ENCODE measurements around the gene MMP1. TPM values are rescaled to one million over a fixed set of nuclear protein-coding genes. Genes with fewer than 3 reads are reported as not detected.

MMP1 gene
- total RNA-seq, 3 donors from 2014 or later (not counting 1 experiment from before 2014, with no cell fraction given): not detected

DNA sequence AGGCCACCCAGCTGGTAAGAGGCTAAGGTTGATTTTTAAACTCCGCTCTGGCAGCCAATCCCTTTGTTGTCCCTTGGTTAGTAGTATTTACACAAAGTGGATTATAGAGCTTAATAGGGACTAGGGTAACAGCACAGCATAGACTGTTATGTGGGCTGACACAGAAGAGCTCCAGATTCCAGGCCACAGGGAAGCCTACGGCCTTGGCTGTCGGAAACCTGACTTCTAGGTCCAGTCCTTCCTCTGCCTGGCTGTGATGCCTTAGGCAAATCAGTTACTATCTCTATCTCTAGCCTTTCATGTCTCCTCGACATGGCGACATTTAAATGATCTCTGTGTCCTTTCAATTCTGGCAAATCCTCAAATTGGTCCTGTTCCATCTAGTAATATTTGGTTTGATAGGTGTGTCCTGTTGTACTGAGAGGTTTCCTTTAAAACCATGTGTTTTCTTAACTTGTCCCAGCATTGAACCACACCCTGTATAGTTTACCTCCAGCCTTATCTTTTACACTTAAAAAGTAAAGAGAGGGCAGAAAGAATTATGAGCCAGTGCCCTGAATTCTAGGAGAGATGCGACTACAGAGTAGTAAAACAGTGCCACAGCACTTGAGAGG lies 4.2 kb downstream of the MMP1 start:
- no peak overlapping the region for H3K4me3 ChIP-seq (ENCODE audit: low read length)
- no peaks in the 10 kb centered on the region for H3K9me3 Mint-ChIP-seq
- no peak overlapping the region for H3K27ac ChIP-seq (ENCODE audit: low read length)
- no peaks in the 10 kb centered on the region for H3K9me3 ChIP-seq (ENCODE audit: control insufficient read depth, insufficient read depth, low read length)
- no peaks in the 10 kb centered on the region for H3K4me1 Mint-ChIP-seq
- no peak overlapping the region for H3K4me3 Mint-ChIP-seq
- intact Hi-C loops (cut with micrococcal nuclease): no loop called here
- TF ChIP-seq, protein P1, sequence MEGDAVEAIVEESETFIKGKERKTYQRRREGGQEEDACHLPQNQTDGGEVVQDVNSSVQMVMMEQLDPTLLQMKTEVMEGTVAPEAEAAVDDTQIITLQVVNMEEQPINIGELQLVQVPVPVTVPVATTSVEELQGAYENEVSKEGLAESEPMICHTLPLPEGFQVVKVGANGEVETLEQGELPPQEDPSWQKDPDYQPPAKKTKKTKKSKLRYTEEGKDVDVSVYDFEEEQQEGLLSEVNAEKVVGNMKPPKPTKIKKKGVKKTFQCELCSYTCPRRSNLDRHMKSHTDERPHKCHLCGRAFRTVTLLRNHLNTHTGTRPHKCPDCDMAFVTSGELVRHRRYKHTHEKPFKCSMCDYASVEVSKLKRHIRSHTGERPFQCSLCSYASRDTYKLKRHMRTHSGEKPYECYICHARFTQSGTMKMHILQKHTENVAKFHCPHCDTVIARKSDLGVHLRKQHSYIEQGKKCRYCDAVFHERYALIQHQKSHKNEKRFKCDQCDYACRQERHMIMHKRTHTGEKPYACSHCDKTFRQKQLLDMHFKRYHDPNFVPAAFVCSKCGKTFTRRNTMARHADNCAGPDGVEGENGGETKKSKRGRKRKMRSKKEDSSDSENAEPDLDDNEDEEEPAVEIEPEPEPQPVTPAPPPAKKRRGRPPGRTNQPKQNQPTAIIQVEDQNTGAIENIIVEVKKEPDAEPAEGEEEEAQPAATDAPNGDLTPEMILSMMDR (IDR thresholded peaks at IDR 0.05): no peak
- WGBS (ENCODE audit: insufficient coverage): 87% methylated on average over 6 of the region's 6 CpGs
- H3K27me3 Mint-ChIP-seq (ENCODE audit: low read depth in 2 of 2): no peaks in the 10 kb centered on the region
- no peaks in the 10 kb centered on the region for H3K36me3 ChIP-seq (ENCODE audit: control insufficient read depth, insufficient read depth, low read length)
- H3K27me3 ChIP-seq (ENCODE audit: control insufficient read depth, insufficient read depth, low read length): no peaks in the 10 kb centered on the region
- no peaks in the 10 kb centered on the region for H3K4me1 ChIP-seq (ENCODE audit: control insufficient read depth, insufficient read depth, low read length)
- no peak for ATAC-seq
- no peak for DNase-seq
- H3K27ac Mint-ChIP-seq: no peak overlapping the region
- H3K36me3 Mint-ChIP-seq: no peaks in the 10 kb centered on the region

GRCh38 chr11:102792604-102793003 lies 5.4 kb downstream of the MMP1 start:
- Mint-ChIP-seq H3K4me1 (no peaks in the 10 kb centered on the region), H3K36me3 (no peaks in the 10 kb centered on the region), H3K9me3 (no peaks in the 10 kb centered on the region), H3K27me3 (ENCODE audit: low read depth in 2 of 2) (no peaks in the 10 kb centered on the region), H3K4me3 (no peak overlapping the region), H3K27ac (no peak overlapping the region)
- ATAC-seq (no peak), DNase-seq (no peak)
- Histone ChIP-seq H3K27ac (ENCODE audit: low read length) (no peak overlapping the region), H3K36me3 (ENCODE audit: control insufficient read depth, insufficient read depth, low read length) (no peaks in the 10 kb centered on the region), H3K27me3 (ENCODE audit: control insufficient read depth, insufficient read depth, low read length) (no peaks in the 10 kb centered on the region), H3K4me3 (ENCODE audit: low read length) (no peak overlapping the region), H3K4me1 (ENCODE audit: control insufficient read depth, insufficient read depth, low read length) (no peaks in the 10 kb centered on the region), H3K9me3 (ENCODE audit: control insufficient read depth, insufficient read depth, low read length) (no peaks in the 10 kb centered on the region)
- TF ChIP-seq, protein P1 (IDR thresholded peaks at IDR 0.05): no peak
- 83% methylated on average over 5 of the region's 5 CpGs for WGBS (ENCODE audit: insufficient coverage)
- intact Hi-C loops (cut with micrococcal nuclease): no loop called here

DNA sequence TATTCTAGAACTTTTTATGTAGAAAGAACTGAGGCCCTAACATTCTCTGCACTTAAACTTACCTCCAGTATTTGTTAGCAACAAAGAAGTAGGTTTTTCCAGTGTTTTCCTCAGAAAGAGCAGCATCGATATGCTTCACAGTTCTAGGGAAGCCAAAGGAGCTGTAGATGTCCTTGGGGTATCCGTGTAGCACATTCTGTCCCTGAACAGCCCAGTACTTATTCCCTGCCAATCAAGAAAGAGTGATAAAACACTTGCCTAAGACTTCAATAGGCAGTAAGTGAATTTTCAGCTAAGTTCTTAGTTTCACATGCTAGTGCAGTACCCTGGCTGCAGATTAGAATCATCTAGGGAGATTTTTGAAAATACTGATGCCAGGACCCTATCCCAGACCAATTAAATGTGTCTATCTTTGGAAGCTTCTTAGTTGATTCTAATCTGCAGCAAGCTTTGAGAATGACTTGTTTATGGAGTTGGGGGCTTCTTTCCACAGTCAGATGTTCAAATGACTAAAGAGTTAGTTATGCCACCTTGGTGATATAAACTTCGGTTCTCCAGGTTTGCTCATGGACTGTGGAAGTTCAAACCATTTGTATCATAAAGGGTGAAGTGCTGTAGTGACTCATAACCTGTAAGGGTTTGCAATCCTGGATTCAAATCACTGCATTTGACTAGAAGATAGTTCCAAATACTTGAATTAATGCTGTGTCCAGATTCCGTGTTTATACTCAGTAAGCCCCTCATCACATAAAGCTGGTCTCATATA lies 6.5 kb downstream of the MMP1 start:
- no peak overlapping the region for H3K4me3 Mint-ChIP-seq
- no peaks in the 10 kb centered on the region for H3K9me3 Mint-ChIP-seq
- H3K27ac ChIP-seq (ENCODE audit: low read length): no peak overlapping the region
- H3K4me1 ChIP-seq (ENCODE audit: control insufficient read depth, insufficient read depth, low read length): no peaks in the 10 kb centered on the region
- no peak for ATAC-seq
- H3K4me1 Mint-ChIP-seq: no peaks in the 10 kb centered on the region
- no peaks in the 10 kb centered on the region for H3K27me3 ChIP-seq (ENCODE audit: control insufficient read depth, insufficient read depth, low read length)
- 85% methylated on average over 4 of the region's 4 CpGs for WGBS (ENCODE audit: insufficient coverage)
- TF ChIP-seq, protein P1 (IDR thresholded peaks at IDR 0.05): no peak
- no peaks in the 10 kb centered on the region for H3K27me3 Mint-ChIP-seq (ENCODE audit: low read depth in 2 of 2)
- no peaks in the 10 kb centered on the region for H3K9me3 ChIP-seq (ENCODE audit: control insufficient read depth, insufficient read depth, low read length)
- no peaks in the 10 kb centered on the region for H3K36me3 ChIP-seq (ENCODE audit: control insufficient read depth, insufficient read depth, low read length)
- DNase-seq: no peak
- no peak overlapping the region for H3K4me3 ChIP-seq (ENCODE audit: low read length)
- intact Hi-C loops (cut with micrococcal nuclease): no loop called here
- H3K36me3 Mint-ChIP-seq: no peaks in the 10 kb centered on the region
- H3K27ac Mint-ChIP-seq: no peak overlapping the region
